Mucosa of descending colon (tissue), 3 donors: ENCODE results near the gene LCE1B. TPM values are rescaled to one million over a fixed set of nuclear protein-coding genes. Genes with fewer than 3 reads are reported as not detected.

Experiments used
- ATAC-seq: fragments of 200-7000 bp; cut with Tn5 transposase; one replicate; pipeline ENCODE4 v1.9.1; 2020; ENCODE audit warnings: mild to moderate bottlenecking, moderate library complexity
- DNase-seq, 3 donors: peaks; one replicate each; pipeline ENCODE4 v3.0.0-alpha.2; 2020
- H3K36me3 ChIP-seq: fragments of 200-600 bp; one replicate; pipeline ENCODE4 v1.8.0; 2021; ENCODE audit warnings: low read depth, mild to moderate bottlenecking
- H3K4me1 ChIP-seq: fragments of 200-600 bp; one replicate; pipeline ENCODE4 v1.8.0; 2021; ENCODE audit warnings: low read depth, mild to moderate bottlenecking
- H3K4me3 ChIP-seq: fragments of 200-600 bp; one replicate; pipeline ENCODE4 v1.8.0; 2021; ENCODE audit warnings: mild to moderate bottlenecking
- H3K9me3 ChIP-seq: fragments of 200-600 bp; one replicate; pipeline ENCODE4 v1.8.0; 2021; ENCODE audit warnings: mild to moderate bottlenecking
- CTCF ChIP-seq: fragments of 200-600 bp; IDR thresholded peaks from one replicate; pipeline ENCODE4 v1.8.0; 2022; ENCODE audit warnings: antibody characterized with exemption, mild to moderate bottlenecking
- intact Hi-C, 2 donors: fragments of 100-400 bp; cut with DNase I in 1 of 2; cut with micrococcal nuclease in 1 of 2; formaldehyde crosslinking; loops; one replicate each; pipeline versions ENCODE4 v1.11.0 to v1.11.1; 2022; cut with DNase I, micrococcal nuclease
- total RNA-seq, 3 donors: library from RNA; stranded (reverse); fragmentation: NEBNext Ultra II Directional in 2 of 3; extraction: Animal tissue kit (Norgen Biotek cat#: 25700) in 2 of 3; gene quantifications; one replicate each; pipeline versions ENCODE4 v1.2.1 to v1.2.4, GENCODE V29; 2021 to 2023
- donor health status: DM: no; HTN: no; CAD: no; lungs with moderate emphysema.
- donor health status: DM: no; HTN: no; CAD: no.
- donor health status: DM: no; HTN: yes; CAD: no.

Gene LCE1B
- total RNA-seq, 3 donors from 2014 or later: not detected

DNA sequence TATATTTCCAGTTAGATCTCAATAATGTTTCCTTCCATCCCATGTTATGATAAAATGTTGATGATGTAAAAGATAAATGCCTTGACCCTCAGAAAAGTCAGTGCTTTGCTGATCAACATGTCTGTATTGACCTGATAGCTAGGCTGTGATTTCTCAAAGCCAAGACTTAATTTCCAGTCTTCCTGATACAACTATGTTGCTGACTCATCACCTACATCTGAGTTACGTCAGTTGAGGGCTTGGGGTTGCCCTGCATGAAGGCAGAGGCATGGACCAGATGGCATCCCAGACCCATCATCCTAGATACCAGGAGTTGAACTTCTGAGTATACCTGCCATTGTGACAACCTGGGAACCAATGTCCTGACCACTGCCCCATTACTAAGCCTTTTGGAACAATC is 10.4 kb upstream of the LCE1B start:
- DNase-seq: no peak
- intact Hi-C loops: no loop called here
- no peak overlapping the region for H3K4me3 ChIP-seq
- no peak for ATAC-seq
- H3K9me3 ChIP-seq: no peaks in the 10 kb centered on the region
- no peak for TF ChIP-seq CTCF
- H3K4me1 ChIP-seq: no peaks in the 10 kb centered on the region
- H3K36me3 ChIP-seq: no peaks in the 10 kb centered on the region

GRCh38 chr1:152806576-152806975 is 5.2 kb upstream of the LCE1B start, which contains the start of gene LCE1C:
LCE1C (minus strand) TSS chr1:152806651; CDS start chr1:152805478, 1,173 bp downstream.
- H3K36me3 ChIP-seq: no peaks in the 10 kb centered on the region
- TF ChIP-seq CTCF: no peak
- intact Hi-C loops: no loop called here
- no peaks in the 10 kb centered on the region for H3K4me1 ChIP-seq
- no peak within 1 kb of the TSS for H3K4me3 ChIP-seq
- DNase-seq (no peak), ATAC-seq (no peak)
- H3K9me3 ChIP-seq: no peaks in the 10 kb centered on the region

DNA sequence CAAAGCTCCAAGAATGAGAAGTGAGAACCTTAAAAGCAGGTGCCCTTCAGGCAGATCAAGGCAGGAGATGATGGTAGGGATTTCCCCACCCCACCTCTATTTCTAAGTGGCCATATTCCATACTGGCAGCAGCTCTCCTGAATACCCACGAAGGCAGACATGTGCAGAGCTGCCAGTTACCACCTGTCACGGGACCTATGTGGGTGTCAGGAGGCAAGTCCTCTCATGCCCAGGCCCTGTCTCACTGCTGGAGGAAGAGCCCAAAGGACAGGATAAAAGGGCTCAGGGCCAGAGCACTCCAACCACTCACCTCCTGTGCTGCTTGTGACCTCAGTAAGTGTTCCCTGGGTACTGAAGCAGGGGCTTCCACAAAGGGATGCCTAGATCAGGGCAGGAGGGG is 721 bp upstream of the LCE1B start:
- no peak for TF ChIP-seq CTCF
- Histone ChIP-seq H3K4me1 (no peaks in the 10 kb centered on the region), H3K36me3 (no peaks in the 10 kb centered on the region), H3K9me3 (no peaks in the 10 kb centered on the region), H3K4me3 (no peak overlapping the region)
- ATAC-seq (no peak), DNase-seq (no peak)
- intact Hi-C loops: no loop called here

GRCh38 chr1:152817309-152817708 is 5.5 kb downstream of the LCE1B start:
- Histone ChIP-seq H3K4me1 (no peaks in the 10 kb centered on the region), H3K36me3 (no peaks in the 10 kb centered on the region), H3K9me3 (no peaks in the 10 kb centered on the region), H3K4me3 (no peak overlapping the region)
- intact Hi-C loops: no loop called here
- TF ChIP-seq CTCF: no peak
- ATAC-seq (no peak), DNase-seq (no peak)

- no peaks in the 10 kb centered on the region for H3K36me3 ChIP-seq
- ATAC-seq: no peak
- no peak for TF ChIP-seq CTCF
- DNase-seq: no peak
- no peaks in the 10 kb centered on the region for H3K9me3 ChIP-seq
- H3K4me3 ChIP-seq: no peak overlapping the region
- intact Hi-C loops: no loop called here
- H3K4me1 ChIP-seq: no peaks in the 10 kb centered on the region
Measured at GRCh38 chr1:152823294-152823693, 11.5 kb downstream of the LCE1B start.

GRCh38 chr1:152824964-152825363 is 13.2 kb downstream of the LCE1B start:
- no peak for TF ChIP-seq CTCF
- ATAC-seq (no peak), DNase-seq (no peak)
- Histone ChIP-seq H3K4me3 (no peak overlapping the region), H3K9me3 (no peaks in the 10 kb centered on the region), H3K4me1 (no peaks in the 10 kb centered on the region), H3K36me3 (no peaks in the 10 kb centered on the region)
- intact Hi-C loops: no loop called here
